H9 (cell line): ENCODE results near the gene SLC12A5. TPM values are rescaled to one million over a fixed set of nuclear protein-coding genes. Genes with fewer than 3 reads are reported as not detected.
A peak's percentile ranks its signal among the peaks of the same experiment; 100 is the strongest.

Experiments
- DNase-seq: peaks from one replicate; pipeline ENCODE4 v3.0.0-alpha.2; 2017
- H2AFZ ChIP-seq: one replicate; pipeline ENCODE4 v1.6.1; 2013; ENCODE audit warnings: mild to moderate bottlenecking, low read length, control low read depth, moderate library complexity
- H2AK5ac ChIP-seq: 2 replicates; pipeline ENCODE4 v1.6.1; 2013; ENCODE audit warnings: low read length, control low read depth, mixed read lengths; ENCODE audit not compliant: insufficient read length
- H2BK120ac ChIP-seq: one replicate; pipeline ENCODE4 v1.6.1; 2013; ENCODE audit warnings: low read depth, mild to moderate bottlenecking, low read length, control low read depth, inconsistent platforms; ENCODE audit not compliant: poor library complexity, severe bottlenecking
- H2BK12ac ChIP-seq: 2 replicates; pipeline ENCODE4 v1.6.1; 2013; ENCODE audit warnings: low read length, control low read depth, mixed read lengths, low read depth; ENCODE audit not compliant: insufficient read length
- H2BK15ac ChIP-seq: 2 replicates; pipeline ENCODE4 v1.6.1; 2013; ENCODE audit warnings: low read depth, low read length, control low read depth
- H2BK20ac ChIP-seq: one replicate; pipeline ENCODE4 v1.6.1; 2013; ENCODE audit warnings: low read depth, mild to moderate bottlenecking, low read length, control low read depth, inconsistent platforms; ENCODE audit not compliant: poor library complexity, severe bottlenecking
- H2BK5ac ChIP-seq: 2 replicates; pipeline ENCODE4 v1.6.1; 2013; ENCODE audit warnings: low read length, control low read depth, mixed read lengths; ENCODE audit not compliant: insufficient read length
- H3K14ac ChIP-seq: 2 replicates; pipeline ENCODE4 v1.6.1; 2013; ENCODE audit warnings: low read length, control low read depth; ENCODE audit not compliant: insufficient read depth
- H3K18ac ChIP-seq: 2 replicates; pipeline ENCODE4 v1.6.1; 2013; ENCODE audit warnings: low read depth, mild to moderate bottlenecking, mixed read lengths, low read length, control low read depth; ENCODE audit not compliant: insufficient read length
- H3K23ac ChIP-seq: 2 replicates; pipeline ENCODE4 v1.6.1; 2013; ENCODE audit warnings: low read length, control low read depth, mixed read lengths, low read depth; ENCODE audit not compliant: insufficient read length
- H3K23me2 ChIP-seq: 2 replicates; pipeline ENCODE4 v1.6.1; 2013; ENCODE audit warnings: low read depth, mild to moderate bottlenecking, mixed read lengths, low read length, control low read depth; ENCODE audit not compliant: insufficient read length, poor library complexity, severe bottlenecking
- H3K27ac ChIP-seq: 2 replicates; pipeline ENCODE4 v1.5.1; 2013; ENCODE audit warnings: low read length, control low read depth, mixed read lengths, low read depth; ENCODE audit not compliant: insufficient read length
- H3K27me3 ChIP-seq: 2 replicates; pipeline ENCODE4 v1.6.1; 2013; ENCODE audit warnings: low read length, control low read depth, inconsistent platforms; ENCODE audit not compliant: insufficient read depth
- H3K4ac ChIP-seq: 2 replicates; pipeline ENCODE4 v1.6.1; 2013; ENCODE audit warnings: low read depth, mild to moderate bottlenecking, control low read depth, inconsistent platforms, low read length, moderate library complexity
- H3K4me1 ChIP-seq: 2 replicates; pipeline ENCODE4 v1.6.1; 2013; ENCODE audit warnings: low read length, control low read depth, inconsistent platforms; ENCODE audit not compliant: insufficient read depth
- H3K4me2 ChIP-seq: 2 replicates; pipeline ENCODE4 v1.6.1; 2013; ENCODE audit warnings: low read length, control low read depth, mixed read lengths; ENCODE audit not compliant: insufficient read length, insufficient read depth
- H3K56ac ChIP-seq: 2 replicates; pipeline ENCODE4 v1.6.1; 2013; ENCODE audit warnings: low read depth, mild to moderate bottlenecking, mixed read lengths, low read length, control low read depth; ENCODE audit not compliant: insufficient read length
- H3K79me1 ChIP-seq: 2 replicates; pipeline ENCODE4 v1.6.1; 2013; ENCODE audit warnings: low read depth, mild to moderate bottlenecking, moderate library complexity, low read length, control low read depth, inconsistent platforms; ENCODE audit not compliant: insufficient read depth, poor library complexity, severe bottlenecking
- H3K79me2 ChIP-seq: 2 replicates; pipeline ENCODE4 v1.6.1; 2013; ENCODE audit warnings: low read length, control low read depth, inconsistent platforms; ENCODE audit not compliant: insufficient read depth
- H3K9ac ChIP-seq: 2 replicates; pipeline ENCODE4 v1.6.1; 2013; ENCODE audit warnings: low read length, control low read depth, mixed read lengths; ENCODE audit not compliant: insufficient read length; ENCODE audit errors: extremely low read depth
- H3K9me3 ChIP-seq: one replicate; pipeline ENCODE4 v1.6.1; 2013; ENCODE audit warnings: low read depth, low read length, inconsistent platforms; ENCODE audit not compliant: control insufficient read depth
- H3T11ph ChIP-seq: one replicate; pipeline ENCODE4 v1.6.1; 2013; ENCODE audit warnings: mild to moderate bottlenecking, low read length, control low read depth, inconsistent platforms
- H4K20me1 ChIP-seq: one replicate; pipeline ENCODE4 v1.6.1; 2013; ENCODE audit not compliant: control insufficient read depth, insufficient read length, insufficient read depth
- H4K5ac ChIP-seq: 2 replicates; pipeline ENCODE4 v1.6.1; 2013; ENCODE audit warnings: low read depth, mild to moderate bottlenecking, mixed read lengths, low read length, control low read depth; ENCODE audit not compliant: insufficient read length
- H4K8ac ChIP-seq: replicated peaks from 2 replicates; pipeline ENCODE4 v1.6.1; 2013; ENCODE audit warnings: low read length, control low read depth, mixed read lengths, low read depth; ENCODE audit not compliant: insufficient read length
- H4K91ac ChIP-seq: 2 replicates; pipeline ENCODE4 v1.6.1; 2013; ENCODE audit warnings: low read depth, mild to moderate bottlenecking, moderate library complexity, mixed read lengths, low read length, control low read depth; ENCODE audit not compliant: insufficient read length
- H3K27ac Mint-ChIP-seq, 3 experiments: 2 replicates in 2 of 3; 3 replicates in 1 of 3; pipeline ENCODE4 v1.8.0; 2020 to 2021; ENCODE audit warnings: mixed read lengths in 3 of 3, mild to moderate bottlenecking in 1 of 3, moderate library complexity in 1 of 3
- H3K27me3 Mint-ChIP-seq: 2 replicates; pipeline ENCODE4 v1.8.0; 2021; ENCODE audit warnings: low read depth, mild to moderate bottlenecking, moderate library complexity, mixed read lengths
- H3K36me3 Mint-ChIP-seq, 3 experiments: 2 replicates in 2 of 3; 3 replicates in 1 of 3; pipeline ENCODE4 v1.8.0; 2020 to 2021; ENCODE audit warnings: low read depth in 3 of 3, mixed read lengths in 3 of 3; ENCODE audit not compliant: insufficient read depth in 1 of 3
- H3K4me1 Mint-ChIP-seq, 2 experiments: 2 replicates each; pipeline ENCODE4 v1.8.0; 2020; ENCODE audit warnings: mixed read lengths in 2 of 2
- H3K4me3 Mint-ChIP-seq, 2 experiments: 2 replicates in 1 of 2; 3 replicates in 1 of 2; pipeline ENCODE4 v1.8.0; 2020 to 2021; ENCODE audit warnings: mild to moderate bottlenecking in 2 of 2, mixed read lengths in 2 of 2, moderate library complexity in 1 of 2
- H3K9me3 Mint-ChIP-seq, 2 experiments: 2 replicates in 1 of 2; 3 replicates in 1 of 2; pipeline ENCODE4 v1.8.0; 2020; ENCODE audit warnings: mild to moderate bottlenecking in 2 of 2, mixed read lengths in 2 of 2, moderate library complexity in 1 of 2
- CTCF ChIP-seq: fragments of 200-600 bp; sonication (generic); conservative IDR thresholded peaks from 3 replicates; pipeline ENCODE4 v1.8.0; 2021; ENCODE audit warnings: antibody characterized with exemption, mild to moderate bottlenecking
- WGBS: extraction: QIAGEN DNeasy Blood & Tissue Kit; methylation state at CpG from one replicate; pipeline ENCODE4 v1.1.7; 2013; ENCODE audit warnings: missing lambda C conversion rate, low lambda C conversion rate, mixed read lengths; ENCODE audit not compliant: insufficient read length; ENCODE audit errors: extremely low coverage; 5-methylcytosine and 5-hydroxymethylcytosine counted together
- total RNA-seq: library from RNA; stranded (reverse); gene quantifications from 2 replicates; pipeline ENCODE4 v1.2.1, GENCODE V29; 2021

Gene SLC12A5
- total RNA-seq, 1 experiment from 2014 or later, result 8.7 TPM

DNA sequence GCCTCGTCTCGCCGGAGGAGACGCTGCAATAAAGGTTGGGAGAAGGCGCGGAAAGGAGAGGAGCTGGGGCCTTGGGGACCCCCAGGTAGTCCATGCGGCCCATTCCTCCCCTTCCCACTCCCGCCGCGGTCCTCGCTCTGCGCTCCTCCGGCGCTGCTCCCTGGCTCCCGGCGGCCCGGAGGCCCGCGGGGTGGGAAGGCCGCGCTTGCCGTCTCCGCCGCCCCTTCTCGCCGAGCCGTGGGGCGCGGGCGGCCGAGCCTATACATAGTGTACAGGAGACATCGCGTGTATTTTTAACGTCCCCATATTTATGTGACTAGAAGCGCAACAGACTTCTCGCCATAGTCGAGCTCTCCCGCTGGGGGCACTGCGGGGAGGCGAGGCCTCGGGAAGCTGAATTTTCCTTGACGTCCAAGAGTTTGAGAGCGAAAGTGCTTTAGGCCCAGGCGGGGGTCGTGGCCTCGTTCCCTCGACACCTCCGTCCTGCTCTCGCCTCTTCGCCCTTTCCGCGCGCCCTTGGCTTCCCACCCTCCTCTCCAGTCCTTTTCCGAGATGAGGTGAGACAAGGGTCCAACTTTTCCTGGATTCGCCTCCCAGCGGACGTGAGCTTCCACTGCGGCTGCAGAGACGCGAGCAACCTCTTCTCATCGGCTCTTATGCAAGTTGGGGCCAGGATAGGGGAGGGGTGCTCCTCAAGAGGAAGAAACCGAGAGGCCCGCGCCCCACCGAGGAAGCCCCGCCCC, 29.0 kb downstream of the SLC12A5 start:
- Histone ChIP-seq H2BK15ac (no peak overlapping the region), H3K23me2 (peaks cover 18% of the 10 kb centered on the region), H2BK20ac (no peak overlapping the region), H3K9me3 (no peaks in the 10 kb centered on the region), H3K27ac (no peak overlapping the region), H4K8ac (no peak overlapping the region), H3K79me2 (no peaks in the 10 kb centered on the region), H3K4me2 (peak overlapping the region; percentile 75), H3K4ac (no peak overlapping the region), H3K27me3 (peaks cover 25% of the 10 kb centered on the region; the same call in 1 of the 2 replicates), H4K91ac (no peak overlapping the region), H3T11ph (no peak overlapping the region), H3K79me1 (no peaks in the 10 kb centered on the region), H3K56ac (no peak overlapping the region), H2AFZ (no peak overlapping the region), H4K20me1 (no peaks in the 10 kb centered on the region), H3K4me1 (peaks cover 4% of the 10 kb centered on the region; the same call in 1 of the 2 replicates), H3K9ac (no peak overlapping the region), H2AK5ac (no peak overlapping the region), H3K18ac (no peak overlapping the region), H2BK120ac (no peak overlapping the region), H4K5ac (no peak overlapping the region), H3K23ac (no peak overlapping the region), H3K14ac (no peak overlapping the region), H2BK5ac (no peak overlapping the region), H2BK12ac (no peak overlapping the region)
- whole genome bisulfite sequencing, result no CpG with 5 or more reads among the region's 66 CpGs
- H3K27me3 Mint-ChIP-seq, result peaks cover 70% of the 10 kb centered on the region
- no peaks in the 10 kb centered on the region for H3K9me3 Mint-ChIP-seq
- TF ChIP-seq CTCF, result peak; percentile 63
- no peak overlapping the region for H3K27ac Mint-ChIP-seq
- H3K4me3 Mint-ChIP-seq, result peak overlapping the region; percentile 56 to 80
- peaks cover 19 to 28% of the 10 kb centered on the region in 2 experiments for H3K4me1 Mint-ChIP-seq
- peak; percentile 79 for DNase-seq
- H3K36me3 Mint-ChIP-seq, result peaks cover 17 to 21% (median 19%) of the 10 kb centered on the region in 3 experiments
